GM21515 (cell line): ENCODE results near the gene CADM2.
"Not testable (repeated sequence)": the region's sequence is repeated elsewhere in the genome, so short reads cannot be mapped to it uniquely, and the experiment has no call there.

Experiments used
- ATAC-seq: cut with Tn5 transposase; IDR thresholded peaks from one replicate; pipeline ENCODE4 v1.9.1; 2021; ENCODE audit not compliant: unreplicated experiment

Gene CADM2

GRCh38 chr3:84958495-84959469, at the start of gene CADM2:
TSS of gene CADM2 (plus strand) at chr3:84958989.
- ATAC-seq: peak; percentile 94

DNA sequence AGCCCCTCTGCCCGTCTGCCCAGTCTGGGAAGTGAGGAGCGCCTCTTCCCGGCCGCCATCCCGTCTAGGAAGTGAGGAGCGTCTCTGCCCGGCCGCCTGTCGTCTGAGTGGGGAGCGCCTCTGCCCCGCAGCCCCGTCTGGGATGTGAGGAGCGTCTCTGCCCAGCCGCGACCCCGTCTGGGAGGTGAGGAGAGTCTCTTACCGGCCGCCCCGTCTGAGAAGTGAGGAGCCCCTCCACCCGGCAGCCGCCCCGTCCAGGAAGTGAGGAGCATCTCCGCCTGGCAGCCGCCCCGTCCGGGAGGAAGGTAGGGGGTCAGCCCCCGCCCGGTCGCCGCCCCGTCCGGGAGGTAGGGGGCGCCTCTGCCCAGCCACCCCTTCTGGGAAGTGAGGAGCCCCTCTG, 40.2 kb upstream of the CADM2 start:
- ATAC-seq: not testable (repeated sequence)

GRCh38 chr3:84922682-84923081, 36.1 kb upstream of the CADM2 start:
- no peak for ATAC-seq

DNA sequence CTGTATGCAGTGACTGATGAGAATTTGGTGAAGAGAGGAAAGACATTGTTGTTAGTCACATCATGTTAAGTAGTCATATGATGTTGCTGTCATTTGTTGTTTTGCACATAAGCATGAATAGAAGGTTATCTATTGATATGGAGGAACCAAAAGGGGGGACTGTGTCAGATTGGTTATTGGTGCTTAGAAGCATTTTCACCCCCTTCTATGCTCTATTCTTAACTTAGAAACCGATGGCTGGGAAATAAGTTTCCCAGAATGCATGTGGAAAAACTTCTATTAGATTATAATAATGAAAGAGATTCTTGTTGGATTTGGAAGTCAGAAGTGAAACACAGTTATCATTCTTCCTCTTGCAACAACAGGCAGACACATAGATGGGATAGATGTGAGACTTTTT, 33.2 kb upstream of the CADM2 start:
- ATAC-seq: no peak

- ATAC-seq: no peak
Measured at GRCh38 chr3:84943379-84943778, 15.4 kb upstream of the CADM2 start.

DNA sequence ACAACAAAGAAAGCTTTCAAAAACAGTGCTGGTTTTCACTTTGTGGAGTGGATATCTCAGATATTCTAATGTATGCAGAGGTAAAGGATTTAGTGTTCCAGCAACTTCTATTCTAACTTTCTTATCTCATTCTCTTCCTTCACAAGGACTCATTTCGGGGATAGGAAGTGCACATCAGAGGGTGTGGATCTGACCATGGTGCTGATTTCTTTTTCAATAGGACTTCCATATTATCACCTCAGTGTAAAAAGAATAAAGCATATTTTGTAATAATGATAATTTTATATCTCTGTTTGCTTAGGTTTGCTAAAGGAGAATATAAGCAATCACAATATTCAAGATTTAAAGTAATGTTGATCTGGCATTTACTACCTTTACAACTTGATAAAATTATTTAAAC, 12.5 kb upstream of the CADM2 start:
- no peak for ATAC-seq

GRCh38 chr3:84959470-84960271, 882 bp downstream of the CADM2 start:
- no peak for ATAC-seq

DNA sequence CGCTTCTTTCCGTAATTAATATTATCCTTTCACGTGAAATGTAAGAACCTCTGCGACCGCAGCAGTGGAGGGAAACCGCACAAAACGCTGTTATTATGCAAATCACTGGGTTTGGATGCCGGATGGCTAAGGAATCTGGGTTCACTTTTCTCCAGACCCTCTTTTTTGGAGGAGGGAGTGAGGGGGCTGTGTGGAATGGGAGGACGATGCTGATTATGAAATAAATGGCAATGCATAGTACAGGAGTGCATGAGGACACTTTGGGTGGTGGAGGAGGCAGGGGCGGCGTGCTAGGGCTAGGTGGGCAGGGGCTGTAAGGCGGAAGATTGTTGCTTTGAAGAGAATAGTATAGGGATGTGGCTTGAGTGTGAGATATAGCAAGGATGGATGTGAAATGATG, 1.8 kb downstream of the CADM2 start:
- ATAC-seq: no peak

GRCh38 chr3:84961011-84961410, 2.2 kb downstream of the CADM2 start:
- no peak for ATAC-seq

- ATAC-seq: no peak
Measured at GRCh38 chr3:84961521-84962255, 2.9 kb downstream of the CADM2 start.

- ATAC-seq: no peak
Measured at GRCh38 chr3:84962415-84962814, 3.6 kb downstream of the CADM2 start.

DNA sequence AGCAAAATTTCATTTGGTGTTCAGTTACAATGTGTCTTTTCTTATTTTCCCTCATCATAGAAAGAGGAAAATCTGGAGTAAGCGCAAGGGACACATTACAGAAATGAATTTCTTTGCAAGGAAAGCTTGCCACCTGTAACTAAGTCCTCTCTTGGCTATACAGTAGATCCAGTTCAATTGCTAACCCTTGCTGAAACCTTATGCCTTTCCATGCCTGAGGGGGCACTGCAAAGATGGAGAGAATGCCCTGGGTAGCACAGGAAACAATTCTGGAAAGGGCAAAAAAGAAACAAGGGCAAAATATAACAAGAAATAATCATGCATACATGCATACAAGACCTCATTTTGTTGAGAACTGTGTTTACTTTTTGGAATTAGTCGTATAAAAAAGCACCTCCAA, 4.3 kb downstream of the CADM2 start:
- no peak for ATAC-seq

GRCh38 chr3:84965141-84965540, 6.4 kb downstream of the CADM2 start:
- ATAC-seq: no peak

GRCh38 chr3:84967767-84968581, 9.2 kb downstream of the CADM2 start:
- no peak for ATAC-seq

DNA sequence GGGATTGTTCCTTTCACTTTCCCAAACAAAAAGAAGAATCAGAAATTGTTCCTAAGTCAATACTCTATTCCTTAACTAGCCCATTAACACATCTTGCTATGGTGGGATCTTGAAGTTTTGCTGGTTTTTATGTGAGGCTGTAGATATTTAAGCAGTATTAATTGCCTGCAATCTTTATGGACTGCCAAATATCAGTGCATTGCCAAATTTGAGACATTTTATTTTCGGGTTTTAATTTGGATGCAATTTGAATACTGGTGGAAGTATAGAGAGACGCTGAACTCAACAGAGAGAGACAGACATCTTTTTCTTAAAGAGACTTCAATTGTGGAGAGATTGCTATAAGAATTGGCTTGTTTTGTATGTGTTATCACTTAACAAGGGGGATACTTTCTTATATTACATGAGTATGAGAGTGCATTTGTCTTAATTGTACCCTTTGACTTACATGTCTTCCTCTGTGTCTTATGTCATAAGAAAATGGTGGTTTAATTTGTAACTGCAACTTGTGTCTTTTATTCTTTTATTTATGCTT, 10.0 kb downstream of the CADM2 start:
- no peak for ATAC-seq

- ATAC-seq: no peak
Measured at GRCh38 chr3:84974347-84974746, 15.6 kb downstream of the CADM2 start.

DNA sequence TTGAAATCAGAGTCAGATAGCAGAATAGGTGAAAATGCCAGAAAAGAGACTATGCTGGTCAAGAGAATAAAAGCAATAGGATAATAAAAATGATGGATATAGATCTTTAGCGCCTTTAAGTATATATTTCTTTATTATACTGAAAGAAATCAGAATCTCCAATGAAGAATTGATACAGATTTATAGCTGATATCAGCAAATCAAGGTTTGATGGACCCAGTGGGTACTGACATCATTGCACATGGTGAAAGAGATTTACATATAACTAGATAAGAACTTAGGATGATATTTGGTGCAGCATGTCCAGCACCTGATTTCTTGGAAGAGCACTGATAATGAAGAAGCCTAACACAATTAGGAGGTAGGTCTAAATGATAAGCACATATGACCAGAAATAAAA, 18.2 kb downstream of the CADM2 start:
- no peak for ATAC-seq

DNA sequence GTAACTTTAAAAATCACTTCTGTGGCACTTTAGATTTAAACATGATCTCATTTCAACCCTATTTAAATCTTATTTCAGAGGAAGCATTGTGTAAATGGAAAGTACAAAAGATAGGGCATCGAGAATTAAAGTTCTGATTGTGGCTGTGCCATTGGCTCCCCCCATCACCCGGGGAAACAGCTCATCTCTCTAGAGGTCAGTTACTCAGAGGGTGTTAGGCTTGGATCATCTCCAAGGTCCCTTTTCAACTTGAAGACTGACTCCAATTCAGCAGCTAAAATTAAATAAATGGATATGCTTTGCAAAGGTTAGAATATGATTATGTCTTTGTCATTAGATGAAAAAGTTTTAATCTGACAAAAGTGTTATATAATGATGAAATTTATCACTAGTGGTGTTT, 20.1 kb downstream of the CADM2 start:
- ATAC-seq: no peak

GRCh38 chr3:84980011-84980410, 21.2 kb downstream of the CADM2 start:
- ATAC-seq: no peak

DNA sequence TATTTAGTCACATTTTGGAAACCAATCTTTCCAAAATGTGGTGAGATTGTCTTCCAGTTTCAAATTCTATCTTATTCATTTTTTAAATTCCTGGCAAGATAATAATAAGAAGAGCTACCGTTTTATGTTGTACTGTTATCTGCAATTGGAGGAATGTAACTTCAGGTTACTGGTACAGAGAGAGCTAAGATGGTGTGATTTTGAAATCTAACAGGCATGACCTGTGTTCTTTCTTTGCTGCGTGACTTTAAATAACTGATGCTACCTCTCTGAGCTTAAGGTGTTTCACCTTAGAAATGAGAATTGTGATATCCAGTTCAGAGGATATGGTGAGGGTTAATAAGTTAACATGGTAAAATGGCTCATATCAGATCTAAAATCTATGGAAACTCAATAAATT, 21.7 kb downstream of the CADM2 start:
- no peak for ATAC-seq
